Smooth muscle cell (in vitro differentiated cells): ENCODE results near the gene PNMA8A. TPM values are rescaled to one million over a fixed set of nuclear protein-coding genes. Genes with fewer than 3 reads are reported as not detected.

Experiments
- DNase-seq: peaks from one replicate; lab custom pipeline; 2025; ENCODE audit not compliant: unreplicated experiment; lab: John Stamatoyannopoulos, UW
- H2AFZ ChIP-seq: fragments of 200-600 bp; sonication (generic); 2 replicates; pipeline ENCODE4 v1.6.0; 2016; ENCODE audit warnings: antibody characterized with exemption, low read depth, mild to moderate bottlenecking
- H3F3A ChIP-seq: fragments of 200-600 bp; sonication (generic); 2 replicates; pipeline ENCODE4 v1.6.0; 2017; ENCODE audit warnings: antibody characterized with exemption, low read depth
- H3K27ac ChIP-seq: fragments of 200-600 bp; sonication (generic); 2 replicates; pipeline ENCODE4 v1.5.1; 2016; ENCODE audit warnings: low read depth, mild to moderate bottlenecking
- H3K27me3 ChIP-seq: fragments of 200-600 bp; sonication (generic); 2 replicates; pipeline ENCODE4 v1.6.1; 2016; ENCODE audit warnings: low read depth, mild to moderate bottlenecking
- H3K36me3 ChIP-seq: fragments of 200-600 bp; sonication (generic); 2 replicates; pipeline ENCODE4 v1.5.1; 2016; ENCODE audit warnings: low read depth
- H3K4me1 ChIP-seq: fragments of 200-600 bp; sonication (generic); 2 replicates; pipeline ENCODE4 v1.5.1; 2016; ENCODE audit warnings: low read depth
- H3K4me2 ChIP-seq: fragments of 200-600 bp; sonication (generic); 2 replicates; pipeline ENCODE4 v1.6.0; 2016; ENCODE audit warnings: mild to moderate bottlenecking
- H3K4me3 ChIP-seq: fragments of 200-600 bp; sonication (generic); 2 replicates; pipeline ENCODE4 v1.5.1; 2016; ENCODE audit warnings: mild to moderate bottlenecking
- H3K79me2 ChIP-seq: fragments of 200-600 bp; sonication (generic); 2 replicates; pipeline ENCODE4 v1.6.0; 2016; ENCODE audit warnings: low read depth, mild to moderate bottlenecking
- H3K9ac ChIP-seq: fragments of 200-600 bp; sonication (generic); 2 replicates; pipeline ENCODE4 v1.6.0; 2016; ENCODE audit warnings: low read depth
- H3K9me3 ChIP-seq: fragments of 200-600 bp; sonication (generic); replicated peaks from 2 replicates; pipeline ENCODE4 v1.5.1; 2016; ENCODE audit warnings: low read depth
- H4K20me1 ChIP-seq: fragments of 200-600 bp; sonication (generic); 2 replicates; pipeline ENCODE4 v1.6.0; 2016; ENCODE audit warnings: low read depth
- WGBS: methylation state at CpG from one replicate; pipeline ENCODE4 v1.1.7; 2016; ENCODE audit warnings: low lambda C conversion rate; 5-methylcytosine and 5-hydroxymethylcytosine counted together
- polyA plus RNA-seq: library from polyadenylated mRNA; unstranded; fragments of >200 nt; fragmentation: Nextera tagmentation; extraction: Ambion mirVana; gene quantifications from 2 replicates; pipeline ENCODE4 v1.2.1, GENCODE V29; 2016
- total RNA-seq: library from RNA; depleted of rRNA; stranded (reverse); fragments of >200 nt; gene quantifications from 2 replicates; pipeline ENCODE4 v1.2.3, GENCODE V29; 2014
- TF ChIP-seq, protein P1 (sequence below): fragments of 200-600 bp; sonication (generic); IDR thresholded peaks from 2 replicates; pipeline ENCODE4 v1.5.1; 2017; ENCODE audit warnings: borderline replicate concordance, mild to moderate bottlenecking, antibody characterized with exemption; ENCODE audit not compliant: insufficient read depth, poor library complexity, severe bottlenecking

The PNMA8A gene
- total and polyA plus RNA-seq, 2 experiments from 2014 or later: 3.6 to 16.4 TPM

DNA sequence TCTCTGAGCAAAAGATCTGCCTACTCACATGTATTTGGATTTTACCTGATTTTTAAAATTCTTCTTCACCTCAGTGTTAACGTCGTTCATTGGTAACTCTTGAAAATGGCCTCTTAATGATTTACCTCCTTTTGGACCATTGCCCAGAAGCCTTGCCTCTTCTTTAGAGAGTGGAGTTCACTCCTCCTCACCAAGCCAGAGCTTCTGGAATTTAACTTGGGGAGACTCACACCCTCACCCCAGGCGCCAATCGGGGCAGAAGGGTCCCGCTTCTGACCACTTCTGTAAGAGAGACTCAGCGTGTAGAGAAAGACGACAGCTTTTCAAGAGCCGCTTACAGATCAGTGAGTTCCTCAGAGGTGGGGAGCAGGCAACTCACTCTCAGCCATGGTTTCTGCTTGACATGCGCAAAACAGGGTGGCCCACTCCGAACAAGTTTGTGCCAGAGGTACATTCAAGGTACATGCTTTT lies 45.3 kb downstream of the PNMA8A start:
- peak overlapping the region; percentile 93 for H2AFZ ChIP-seq
- H3K36me3 ChIP-seq: no peaks in the 10 kb centered on the region
- H3K79me2 ChIP-seq: no peaks in the 10 kb centered on the region
- H4K20me1 ChIP-seq: no peaks in the 10 kb centered on the region
- H3K9me3 ChIP-seq: no peaks in the 10 kb centered on the region
- peaks cover 19% of the 10 kb centered on the region for H3K27me3 ChIP-seq
- peaks cover 4% of the 10 kb centered on the region for H3K4me1 ChIP-seq
- no peak overlapping the region for H3K9ac ChIP-seq
- TF ChIP-seq, protein P1, sequence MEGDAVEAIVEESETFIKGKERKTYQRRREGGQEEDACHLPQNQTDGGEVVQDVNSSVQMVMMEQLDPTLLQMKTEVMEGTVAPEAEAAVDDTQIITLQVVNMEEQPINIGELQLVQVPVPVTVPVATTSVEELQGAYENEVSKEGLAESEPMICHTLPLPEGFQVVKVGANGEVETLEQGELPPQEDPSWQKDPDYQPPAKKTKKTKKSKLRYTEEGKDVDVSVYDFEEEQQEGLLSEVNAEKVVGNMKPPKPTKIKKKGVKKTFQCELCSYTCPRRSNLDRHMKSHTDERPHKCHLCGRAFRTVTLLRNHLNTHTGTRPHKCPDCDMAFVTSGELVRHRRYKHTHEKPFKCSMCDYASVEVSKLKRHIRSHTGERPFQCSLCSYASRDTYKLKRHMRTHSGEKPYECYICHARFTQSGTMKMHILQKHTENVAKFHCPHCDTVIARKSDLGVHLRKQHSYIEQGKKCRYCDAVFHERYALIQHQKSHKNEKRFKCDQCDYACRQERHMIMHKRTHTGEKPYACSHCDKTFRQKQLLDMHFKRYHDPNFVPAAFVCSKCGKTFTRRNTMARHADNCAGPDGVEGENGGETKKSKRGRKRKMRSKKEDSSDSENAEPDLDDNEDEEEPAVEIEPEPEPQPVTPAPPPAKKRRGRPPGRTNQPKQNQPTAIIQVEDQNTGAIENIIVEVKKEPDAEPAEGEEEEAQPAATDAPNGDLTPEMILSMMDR: no peak
- WGBS: 32% methylated on average over 10 of the region's 10 CpGs
- H3K27ac ChIP-seq: peak overlapping the region; percentile 48
- H3K4me3 ChIP-seq: peak overlapping the region; percentile 49
- H3F3A ChIP-seq: no peaks in the 10 kb centered on the region
- no peak for DNase-seq
- peak overlapping the region; percentile 88 for H3K4me2 ChIP-seq

DNA sequence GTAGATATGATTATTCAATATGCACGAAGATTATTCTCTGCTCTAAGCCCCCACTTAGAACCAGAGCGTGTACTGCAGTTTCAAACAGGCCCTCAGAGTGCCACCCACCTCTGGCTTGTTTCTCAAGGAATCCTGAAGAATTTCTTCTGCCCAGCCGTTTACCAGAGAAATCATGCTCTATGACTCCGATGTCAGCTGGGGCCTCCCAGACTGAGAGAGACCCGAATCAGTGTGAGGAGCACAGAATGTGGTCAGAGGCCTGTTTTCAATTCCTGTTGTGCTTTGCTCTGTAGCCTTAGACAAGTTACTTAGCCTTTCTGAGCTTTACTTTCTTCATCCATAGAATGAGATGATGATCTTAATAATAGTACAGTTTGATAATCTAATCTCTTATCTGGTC lies 48.2 kb downstream of the PNMA8A start:
- Histone ChIP-seq H3K4me3 (no peak overlapping the region), H3K4me2 (no peak overlapping the region), H3K27me3 (peaks cover 5% of the 10 kb centered on the region), H3K9ac (no peak overlapping the region), H3F3A (no peaks in the 10 kb centered on the region), H4K20me1 (no peaks in the 10 kb centered on the region), H3K27ac (peak overlapping the region; percentile 31), H3K36me3 (no peaks in the 10 kb centered on the region), H2AFZ (no peak overlapping the region), H3K9me3 (no peaks in the 10 kb centered on the region), H3K79me2 (no peaks in the 10 kb centered on the region), H3K4me1 (no peaks in the 10 kb centered on the region)
- WGBS: 27% methylated on average over 5 of the region's 5 CpGs
- no peak for DNase-seq
- TF ChIP-seq, protein P1: no peak

DNA sequence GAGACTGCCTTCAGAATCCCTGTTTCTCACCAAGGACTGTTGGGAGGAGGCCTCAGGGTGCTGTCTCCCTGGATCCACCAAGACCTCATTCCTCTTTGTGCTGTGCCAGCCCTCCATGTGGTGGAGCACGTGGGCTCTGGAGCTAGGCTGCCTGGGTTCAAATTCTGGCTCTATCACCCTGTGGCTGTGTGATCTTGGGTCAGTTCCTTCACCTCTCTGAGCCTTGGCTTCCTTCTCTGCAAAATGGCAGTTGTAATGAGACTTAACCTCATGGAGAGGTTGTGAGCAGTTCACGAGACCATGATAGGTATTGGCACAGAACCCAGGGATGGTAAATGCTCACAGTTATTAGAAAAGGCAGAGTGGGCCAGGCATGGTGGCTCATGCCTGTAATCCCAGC lies 49.0 kb downstream of the PNMA8A start:
- TF ChIP-seq, protein P1: no peak
- no peaks in the 10 kb centered on the region for H3K36me3 ChIP-seq
- H2AFZ ChIP-seq: no peak overlapping the region
- no peak overlapping the region for H3K27ac ChIP-seq
- H3K79me2 ChIP-seq: no peaks in the 10 kb centered on the region
- H3K9me3 ChIP-seq: no peaks in the 10 kb centered on the region
- no peaks in the 10 kb centered on the region for H3K27me3 ChIP-seq
- WGBS: 89% methylated on average over 2 of the region's 2 CpGs
- no peaks in the 10 kb centered on the region for H3K4me1 ChIP-seq
- H3K4me2 ChIP-seq: no peak overlapping the region
- H4K20me1 ChIP-seq: no peaks in the 10 kb centered on the region
- no peak for DNase-seq
- no peak overlapping the region for H3K4me3 ChIP-seq
- H3K9ac ChIP-seq: no peak overlapping the region
- no peaks in the 10 kb centered on the region for H3F3A ChIP-seq

DNA sequence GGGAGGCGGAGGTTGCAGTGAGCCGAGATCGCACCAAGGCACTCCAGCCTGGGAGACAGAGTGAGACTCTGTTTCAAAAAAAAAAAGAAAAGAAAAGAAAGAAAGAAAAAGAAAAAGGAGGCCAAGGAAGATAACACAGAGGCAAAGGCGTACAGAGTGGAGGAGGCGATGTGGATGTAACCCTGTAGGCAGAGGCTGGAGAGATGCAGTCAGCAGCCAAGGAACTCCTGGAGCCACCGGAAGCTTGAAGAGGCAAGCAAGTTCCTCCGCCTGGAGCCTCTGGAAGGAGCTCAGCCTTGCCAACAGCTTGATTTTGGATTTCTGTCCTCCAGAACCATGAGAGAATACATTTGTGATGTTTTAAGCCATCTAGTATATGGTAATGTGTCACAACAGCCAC lies 51.3 kb downstream of the PNMA8A start:
- Histone ChIP-seq H3K36me3 (no peaks in the 10 kb centered on the region), H3K4me1 (peaks cover 8% of the 10 kb centered on the region), H3K27ac (no peak overlapping the region), H3K4me2 (no peak overlapping the region), H3K79me2 (no peaks in the 10 kb centered on the region), H3K27me3 (no peaks in the 10 kb centered on the region), H3F3A (peaks cover 1% of the 10 kb centered on the region), H3K9me3 (no peaks in the 10 kb centered on the region), H4K20me1 (no peaks in the 10 kb centered on the region), H3K4me3 (no peak overlapping the region), H3K9ac (no peak overlapping the region), H2AFZ (no peak overlapping the region)
- 92% methylated on average over 7 of the region's 7 CpGs for WGBS
- no peak for DNase-seq
- TF ChIP-seq, protein P1: no peak

Other genes starting within 250 kb of the PNMA8A start
- not detected in 2 replicates for gene IGFL1, start 241.8 kb downstream of the PNMA8A start, total RNA-seq
- gene IGFL1, start 241.8 kb downstream of the PNMA8A start, polyA plus RNA-seq: 0.64 TPM in 1 of 2 replicates, not detected in the other
- gene HIF3A, start 174.5 kb downstream of the PNMA8A start, total RNA-seq: 4.9 and 15.2 TPM in 2 replicates
- 16.2 and 20.8 TPM in 2 replicates for gene HIF3A, start 174.5 kb downstream of the PNMA8A start, polyA plus RNA-seq
- 34.5 and 44.9 TPM in 2 replicates for gene PPP5C, start 124.5 kb downstream of the PNMA8A start, total RNA-seq
- 57.7 and 60.0 TPM in 2 replicates for gene PPP5C, start 124.5 kb downstream of the PNMA8A start, polyA plus RNA-seq
- gene CCDC8, start 58.0 kb downstream of the PNMA8A start, total RNA-seq: 17.9 and 19.4 TPM in 2 replicates
- gene CCDC8, start 58.0 kb downstream of the PNMA8A start, polyA plus RNA-seq: 44.5 and 53.9 TPM in 2 replicates
- gene PNMA8C, start 42.6 kb downstream of the PNMA8A start, total RNA-seq: not detected in 2 replicates
- gene PNMA8C, start 42.6 kb downstream of the PNMA8A start, polyA plus RNA-seq: not detected in 2 replicates
- 0.49 and 1.0 TPM in 2 replicates for gene PNMA8B, start 24.3 kb upstream of the PNMA8A start, total RNA-seq
- 1.2 TPM in 2 replicates for gene PNMA8B, start 24.3 kb upstream of the PNMA8A start, polyA plus RNA-seq
- gene CALM3, start 129.8 kb upstream of the PNMA8A start, total RNA-seq: 152 and 172 TPM in 2 replicates
- 165 and 183 TPM in 2 replicates for gene CALM3, start 129.8 kb upstream of the PNMA8A start, polyA plus RNA-seq
- 0.09 and 2.3 TPM in 2 replicates for gene PTGIR, start 153.5 kb upstream of the PNMA8A start, total RNA-seq
- gene PTGIR, start 153.5 kb upstream of the PNMA8A start, polyA plus RNA-seq: 0.81 and 1.3 TPM in 2 replicates
- gene GNG8, start 164.6 kb upstream of the PNMA8A start, total RNA-seq: not detected in 2 replicates
- 3.3 TPM in 1 of 2 replicates, not detected in the other for gene GNG8, start 164.6 kb upstream of the PNMA8A start, polyA plus RNA-seq
- 6.2 and 12.3 TPM in 2 replicates for gene DACT3, start 189.6 kb upstream of the PNMA8A start, total RNA-seq
- gene DACT3, start 189.6 kb upstream of the PNMA8A start, polyA plus RNA-seq: 19.1 and 22.7 TPM in 2 replicates
- 8.6 and 24.2 TPM in 2 replicates for gene PRKD2, start 245.6 kb upstream of the PNMA8A start, total RNA-seq
- gene PRKD2, start 245.6 kb upstream of the PNMA8A start, polyA plus RNA-seq: 34.6 and 45.9 TPM in 2 replicates